Neural crest cell (in vitro differentiated cells): ENCODE data around the gene KCNJ1. TPM values are rescaled to one million over a fixed set of nuclear protein-coding genes. Genes with fewer than 3 reads are reported as not detected.

Experiments used
- DNase-seq: peaks from one replicate; pipeline ENCODE4 v3.0.0; 2021; ENCODE audit warnings: low read depth, mixed read lengths, low spot score
- H3K27ac Mint-ChIP-seq: one replicate; pipeline ENCODE4 v1.8.0; 2021; ENCODE audit warnings: mild to moderate bottlenecking, mixed read lengths; ENCODE audit not compliant: unreplicated experiment
- H3K27me3 Mint-ChIP-seq: 2 replicates; pipeline ENCODE4 v1.8.0; 2021; ENCODE audit warnings: low read depth, mild to moderate bottlenecking, mixed read lengths
- H3K36me3 Mint-ChIP-seq: 2 replicates; pipeline ENCODE4 v1.8.0; 2021; ENCODE audit warnings: low read depth, mild to moderate bottlenecking, mixed read lengths
- H3K4me1 Mint-ChIP-seq: 2 replicates; pipeline ENCODE4 v1.8.0; 2021; ENCODE audit warnings: mixed read lengths
- H3K4me3 Mint-ChIP-seq: one replicate; pipeline ENCODE4 v1.8.0; 2021; ENCODE audit warnings: mild to moderate bottlenecking, mixed read lengths
- H3K9me3 Mint-ChIP-seq: 2 replicates; pipeline ENCODE4 v1.8.0; 2021; ENCODE audit warnings: mixed read lengths
- CTCF ChIP-seq: fragments of 200-600 bp; sonication (generic); conservative IDR thresholded peaks from 2 replicates; pipeline ENCODE4 v1.5.0; 2021; ENCODE audit warnings: antibody characterized with exemption, mild to moderate bottlenecking
- total RNA-seq: library from RNA; stranded (reverse); gene quantifications from 2 replicates; pipeline ENCODE4 v1.2.1, GENCODE V29; 2021

Gene KCNJ1
- total RNA-seq, 1 donor from 2014 or later, result not detected

DNA sequence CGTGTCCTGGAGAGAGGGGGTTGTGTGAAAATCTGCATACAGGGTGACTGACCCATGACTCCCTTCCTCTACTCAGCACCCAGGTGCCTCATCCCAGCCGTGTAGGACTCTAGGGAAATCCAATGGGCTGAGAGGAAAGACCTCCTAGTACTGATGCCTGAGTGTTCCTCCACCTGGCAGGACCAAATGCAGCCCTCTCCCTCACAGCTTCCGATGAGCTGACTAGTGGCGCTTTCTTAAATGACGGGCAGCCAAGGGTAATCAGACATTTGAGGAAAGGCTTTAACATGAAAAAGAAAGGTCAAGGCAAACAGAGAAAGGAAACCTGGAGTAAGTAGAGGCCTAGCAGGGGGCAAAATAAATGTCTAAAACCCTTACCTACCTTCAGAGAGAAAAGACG is 5.0 kb upstream of the KCNJ1 start:
- no peak for TF ChIP-seq CTCF
- Mint-ChIP-seq H3K4me1 (peaks cover 17% of the 10 kb centered on the region), H3K4me3 (no peak overlapping the region), H3K9me3 (peaks cover 1% of the 10 kb centered on the region), H3K36me3 (no peaks in the 10 kb centered on the region), H3K27ac (no peak overlapping the region), H3K27me3 (peaks cover 19% of the 10 kb centered on the region)
- no peak for DNase-seq

GRCh38 chr11:128871168-128871610 is 4.1 kb upstream of the KCNJ1 start:
- Mint-ChIP-seq H3K27me3 (peaks cover 21% of the 10 kb centered on the region), H3K27ac (no peak overlapping the region), H3K4me1 (peaks cover 17% of the 10 kb centered on the region), H3K9me3 (peaks cover 3% of the 10 kb centered on the region), H3K4me3 (peak overlapping the region; percentile 35), H3K36me3 (no peaks in the 10 kb centered on the region)
- TF ChIP-seq CTCF, result no peak
- no peak for DNase-seq

GRCh38 chr11:128868841-128869671 is 2.0 kb upstream of the KCNJ1 start:
- Mint-ChIP-seq H3K4me1 (peaks cover 17% of the 10 kb centered on the region), H3K4me3 (no peak overlapping the region), H3K27ac (peak overlapping the region; percentile 19), H3K27me3 (peaks cover 21% of the 10 kb centered on the region), H3K36me3 (no peaks in the 10 kb centered on the region), H3K9me3 (peaks cover 3% of the 10 kb centered on the region)
- DNase-seq, result no peak
- TF ChIP-seq CTCF, result no peak

- no peak for DNase-seq
- Mint-ChIP-seq H3K4me3 (no peak overlapping the region), H3K36me3 (no peaks in the 10 kb centered on the region), H3K4me1 (no peaks in the 10 kb centered on the region), H3K27me3 (peaks cover 5% of the 10 kb centered on the region), H3K9me3 (peaks cover 3% of the 10 kb centered on the region), H3K27ac (no peak overlapping the region)
- no peak for TF ChIP-seq CTCF
Measured at GRCh38 chr11:128865490-128865889, 1.6 kb downstream of the KCNJ1 start.

- no peak for DNase-seq
- Mint-ChIP-seq H3K27me3 (peaks cover 5% of the 10 kb centered on the region), H3K4me3 (no peak overlapping the region), H3K9me3 (peaks cover 3% of the 10 kb centered on the region), H3K4me1 (no peaks in the 10 kb centered on the region), H3K36me3 (no peaks in the 10 kb centered on the region), H3K27ac (no peak overlapping the region)
- TF ChIP-seq CTCF, result no peak
Measured at GRCh38 chr11:128862908-128863660, 4.0 kb downstream of the KCNJ1 start.
